T follicular helper cell (primary cell): ENCODE data around the gene WDR83.
"Not testable (repeated sequence)": the region's sequence is repeated elsewhere in the genome, so short reads cannot be mapped to it uniquely, and the experiment has no call there.

ENCODE experiments used
- DNase-seq: peaks from one replicate; pipeline ENCODE4 v3.0.0-alpha.2; 2020; ENCODE audit warnings: low read depth
- total RNA-seq, 2 experiments: gene quantifications; one replicate each; lab custom pipeline; 2026; lab: John Stamatoyannopoulos, UW

The WDR83 gene
- 15.2 to 17.7 reads per million in 2 experiments for total RNA-seq

DNA sequence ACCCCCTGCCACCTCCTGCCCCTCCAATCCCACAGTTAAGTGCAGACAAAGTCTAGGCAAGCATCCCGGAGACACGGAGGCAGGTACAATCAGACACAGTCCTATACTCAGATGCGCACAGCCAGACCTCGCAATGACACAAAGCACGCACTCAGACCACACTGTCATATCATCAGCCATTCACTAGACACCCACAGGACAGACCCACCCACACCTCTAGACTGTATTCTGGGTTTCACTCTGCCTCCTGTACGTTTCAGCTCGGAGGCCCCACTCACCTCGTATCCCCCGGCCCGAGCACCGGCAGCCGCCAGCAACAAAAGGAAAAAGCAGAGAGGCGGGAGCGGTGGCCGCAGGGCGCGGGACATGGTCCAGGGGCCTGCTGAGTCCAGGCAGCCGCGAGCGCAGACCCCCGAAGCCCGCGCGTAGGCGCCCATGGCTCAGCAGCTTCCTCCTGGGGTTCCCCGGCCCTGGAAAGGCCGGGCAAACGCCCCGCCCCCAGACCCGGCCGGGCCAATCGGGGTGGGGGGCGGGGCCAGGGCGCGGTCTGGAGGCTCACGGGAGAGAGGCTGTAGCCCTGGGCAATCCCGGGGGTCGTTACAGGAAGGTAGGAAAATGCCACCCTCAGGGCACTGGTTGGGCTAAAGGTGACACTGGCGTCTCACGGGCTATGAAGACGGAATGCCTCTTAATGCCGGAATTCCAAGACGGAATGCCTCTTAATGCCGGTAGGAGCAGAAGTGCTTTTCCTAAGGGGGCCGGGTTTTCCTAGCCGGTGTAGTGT, at the start of gene WDR83, which contains the start of gene MAN2B1:
WDR83 (plus strand) TSS at position 543 of the 784 bp plus-strand sequence. CDS start 2,984 bp downstream, outside the sequence.
MAN2B1 (minus strand) TSS at position 478 of the 784 bp plus-strand sequence; CDS start at position 437, 41 bp downstream.
- peak; percentile 69 for DNase-seq

DNA sequence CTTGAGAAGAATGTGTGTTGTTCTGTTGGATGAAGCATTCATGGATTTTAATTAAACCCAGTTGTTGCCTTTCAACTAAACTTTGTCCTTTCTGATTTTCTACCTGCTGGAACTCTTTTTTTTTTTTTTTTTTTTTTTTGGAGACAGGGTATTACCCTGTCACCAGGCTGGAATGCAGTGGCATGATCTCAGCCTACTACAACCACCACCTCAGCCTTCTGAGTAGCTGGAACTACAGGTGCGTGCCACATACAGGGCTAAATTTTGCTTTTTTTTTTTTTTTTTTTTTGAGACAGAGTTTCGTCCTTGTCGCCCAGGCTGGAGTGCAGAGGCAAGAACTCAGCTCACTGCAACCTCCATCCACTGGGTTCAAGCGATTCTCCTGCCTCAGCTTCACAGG, 49.0 kb upstream of the WDR83 start:
- DNase-seq = no peak

DNA sequence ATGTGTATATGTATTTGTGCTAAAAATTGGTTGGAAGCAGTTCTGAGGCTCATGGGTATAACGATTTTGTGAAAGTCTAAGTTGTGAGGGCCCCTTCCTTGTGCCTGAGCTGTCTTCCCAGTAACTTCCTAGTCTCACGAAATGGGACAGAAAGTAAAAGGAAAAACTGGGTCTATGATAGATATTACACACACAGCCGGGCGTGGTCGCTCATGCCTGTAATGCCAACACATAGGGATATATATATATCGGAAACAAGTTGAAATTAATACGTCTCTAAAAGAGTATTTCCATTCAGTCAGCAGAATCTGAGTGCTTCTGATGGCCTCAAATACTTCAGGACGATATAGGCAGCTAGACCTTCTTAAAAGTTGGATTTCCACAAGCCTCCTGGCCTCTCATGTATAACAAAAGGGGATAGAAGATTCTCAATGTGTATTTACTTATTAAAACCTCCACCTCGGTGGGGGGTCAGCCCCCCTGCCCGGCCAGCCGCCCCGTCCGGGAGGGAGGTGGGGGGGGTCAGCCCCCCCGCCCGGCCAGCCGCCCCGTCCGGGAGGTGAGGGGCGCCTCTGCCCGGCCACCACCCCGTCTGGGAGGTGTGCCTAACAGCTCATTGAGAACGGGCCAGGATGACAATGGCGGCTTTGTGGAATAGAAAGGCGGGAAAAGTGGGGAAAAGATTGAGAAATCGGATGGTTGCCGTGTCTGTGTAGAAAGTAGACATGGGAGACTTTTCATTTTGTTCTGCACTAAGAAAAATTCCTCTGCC, 45.2 kb upstream of the WDR83 start:
- DNase-seq = not testable (repeated sequence)

GRCh38 chr19:12623361-12624031, 43.1 kb upstream of the WDR83 start:
- DNase-seq = no peak

- no peak for DNase-seq
These were observed 39.6 kb upstream of the WDR83 start for GRCh38 chr19:12626958-12627357.

DNA sequence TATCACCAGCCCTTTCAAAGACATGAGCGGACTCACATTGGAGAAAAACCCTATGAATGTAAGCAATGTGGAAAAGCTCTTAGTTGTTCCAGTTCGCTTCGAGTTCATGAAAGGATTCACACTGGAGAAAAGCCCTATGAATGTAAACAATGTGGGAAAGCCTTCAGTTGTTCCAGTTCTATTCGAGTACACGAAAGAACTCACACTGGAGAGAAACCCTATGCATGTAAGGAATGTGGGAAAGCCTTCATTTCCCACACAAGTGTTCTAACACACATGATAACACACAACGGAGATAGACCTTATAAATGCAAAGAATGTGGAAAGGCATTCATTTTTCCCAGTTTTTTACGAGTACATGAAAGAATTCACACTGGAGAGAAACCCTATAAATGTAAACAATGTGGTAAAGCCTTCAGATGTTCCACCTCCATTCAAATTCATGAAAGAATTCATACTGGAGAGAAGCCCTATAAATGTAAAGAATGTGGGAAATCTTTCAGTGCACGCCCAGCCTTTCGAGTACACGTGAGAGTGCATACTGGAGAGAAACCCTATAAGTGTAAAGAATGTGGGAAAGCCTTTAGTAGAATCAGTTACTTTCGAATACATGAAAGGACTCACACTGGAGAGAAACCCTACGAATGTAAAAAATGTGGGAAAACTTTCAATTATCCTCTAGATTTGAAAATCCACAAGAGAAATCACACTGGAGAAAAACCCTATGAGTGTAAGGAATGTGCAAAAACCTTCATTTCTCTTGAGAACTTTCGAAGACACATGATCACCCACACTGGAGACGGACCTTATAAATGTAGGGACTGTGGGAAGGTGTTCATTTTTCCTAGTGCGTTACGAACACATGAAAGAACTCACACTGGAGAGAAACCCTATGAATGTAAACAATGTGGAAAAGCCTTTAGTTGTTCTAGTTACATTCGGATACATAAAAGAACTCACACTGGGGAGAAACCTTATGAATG, 38.3 kb upstream of the WDR83 start:
- no peak for DNase-seq

DNA sequence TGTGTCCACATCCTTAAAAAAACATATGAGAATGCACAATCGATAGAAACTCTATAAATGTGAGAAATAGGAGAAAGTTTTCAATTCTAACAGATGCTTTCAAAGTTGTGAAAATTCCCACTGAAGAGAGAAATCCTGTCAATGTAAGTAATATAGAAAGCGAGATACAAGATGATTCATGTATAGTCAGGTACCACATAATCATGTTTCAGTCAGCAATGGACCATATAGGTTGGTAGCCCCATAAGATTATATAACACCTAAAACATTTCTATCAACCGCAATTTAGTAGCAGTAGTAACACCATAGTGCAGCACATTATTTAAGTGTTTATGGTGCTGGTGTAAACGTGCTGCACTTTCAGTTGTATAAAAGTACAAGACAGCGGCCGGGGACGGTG, 37.4 kb upstream of the WDR83 start:
- no peak for DNase-seq

DNA sequence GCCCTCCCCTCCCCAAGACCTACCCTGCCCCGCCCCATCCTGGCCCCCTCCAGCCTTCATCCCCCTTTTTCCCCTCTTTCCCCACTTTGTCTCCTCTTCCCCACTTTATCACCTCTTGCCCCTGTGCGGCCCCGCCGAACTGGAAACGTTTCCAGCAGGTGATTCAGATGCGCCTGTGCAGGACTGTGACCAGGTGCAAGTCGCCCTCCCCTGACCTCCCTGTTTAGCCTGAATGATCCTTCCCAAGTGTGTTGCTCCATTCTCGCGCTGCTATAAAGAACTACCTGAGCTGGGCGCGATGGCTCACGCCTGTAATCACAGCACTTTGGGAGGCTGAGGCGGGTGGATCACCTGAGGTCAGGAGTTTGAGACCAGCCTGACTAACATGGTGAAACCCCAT, 30.0 kb upstream of the WDR83 start:
- no peak for DNase-seq

GRCh38 chr19:12638611-12639182, 27.9 kb upstream of the WDR83 start:
- DNase-seq = no peak

GRCh38 chr19:12639901-12640613, 26.6 kb upstream of the WDR83 start:
- DNase-seq = peak; percentile 69

- no peak for DNase-seq
These were observed 25.2 kb upstream of the WDR83 start for GRCh38 chr19:12641456-12641855.

- no peak for DNase-seq
These were observed 24.1 kb upstream of the WDR83 start for GRCh38 chr19:12642506-12642905.

DNA sequence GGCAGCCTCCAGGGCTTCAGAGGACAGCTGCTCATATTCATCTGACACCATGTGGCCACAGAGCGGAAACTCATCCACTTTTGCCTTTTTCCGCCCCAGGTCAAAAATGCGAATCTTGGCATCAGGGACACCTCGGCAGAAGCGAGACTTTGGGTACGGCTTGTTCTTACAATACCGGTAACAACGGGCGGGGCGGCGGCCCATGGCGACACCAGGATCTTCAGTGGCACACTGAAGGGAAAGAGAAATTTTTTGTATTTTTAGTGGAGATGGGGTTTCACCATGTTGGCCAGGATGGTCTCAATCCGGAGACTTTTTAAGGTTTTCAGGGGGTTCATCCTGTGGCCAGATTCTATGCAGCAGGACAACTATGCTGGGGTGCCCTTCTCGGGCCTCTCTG, 22.9 kb upstream of the WDR83 start:
- DNase-seq = not testable (repeated sequence)

GRCh38 chr19:12646551-12646950, 20.1 kb upstream of the WDR83 start:
- DNase-seq = no peak

GRCh38 chr19:12647047-12647446, 19.6 kb upstream of the WDR83 start:
- no peak for DNase-seq

DNA sequence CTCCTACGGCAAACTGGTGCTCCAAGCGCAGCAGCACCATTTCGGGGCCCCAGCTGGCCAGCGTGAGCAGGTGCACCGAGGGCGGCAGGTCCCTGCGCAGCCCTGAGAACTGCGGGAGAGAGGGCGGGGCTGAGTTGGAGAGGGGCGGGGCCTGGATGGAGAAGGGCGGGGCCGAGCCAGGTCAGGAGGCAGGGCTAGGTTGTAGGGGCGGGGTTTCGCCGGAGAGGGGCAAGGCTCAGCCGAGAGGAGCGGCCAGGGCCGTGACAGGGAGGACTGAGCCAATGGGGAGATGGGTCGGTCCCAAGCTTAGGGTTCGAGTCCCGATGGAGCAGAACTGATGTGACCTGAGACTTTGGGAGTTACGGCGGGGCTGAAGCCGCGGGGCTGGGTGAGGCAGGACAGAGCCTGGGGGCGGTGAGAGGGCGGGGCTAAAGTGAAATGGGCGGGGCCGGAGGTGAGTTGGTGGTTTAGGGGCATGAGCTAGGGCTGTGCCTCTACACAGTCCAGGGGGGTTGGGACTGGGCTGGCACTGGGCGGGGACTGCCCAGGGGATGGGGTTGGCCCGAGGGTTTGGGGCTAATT, 19.0 kb upstream of the WDR83 start:
- DNase-seq = no peak

- no peak for DNase-seq
These were observed 18.5 kb upstream of the WDR83 start for GRCh38 chr19:12648088-12648487.

- DNase-seq = no peak
These were observed 16.7 kb upstream of the WDR83 start for GRCh38 chr19:12649941-12650340.

DNA sequence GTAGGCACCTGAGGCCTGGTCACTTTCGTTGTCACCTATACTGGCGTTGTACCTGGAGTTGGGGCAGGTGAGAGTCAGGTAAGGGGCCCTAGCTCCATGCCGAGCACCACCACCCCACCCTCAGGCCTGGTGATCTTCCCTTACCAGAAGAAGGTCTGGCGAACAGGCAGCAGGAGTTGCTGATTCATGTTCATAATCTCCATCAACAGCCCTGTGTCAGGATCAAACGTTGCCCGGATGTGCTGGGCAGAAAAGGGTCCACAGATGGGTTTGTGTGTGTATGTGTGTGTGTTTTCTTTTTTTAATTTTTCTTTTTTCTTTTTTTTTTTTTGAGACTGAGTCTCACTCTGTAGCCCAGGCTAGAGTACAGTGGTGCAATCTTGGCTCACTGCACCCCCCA, 14.4 kb upstream of the WDR83 start:
- no peak for DNase-seq

DNA sequence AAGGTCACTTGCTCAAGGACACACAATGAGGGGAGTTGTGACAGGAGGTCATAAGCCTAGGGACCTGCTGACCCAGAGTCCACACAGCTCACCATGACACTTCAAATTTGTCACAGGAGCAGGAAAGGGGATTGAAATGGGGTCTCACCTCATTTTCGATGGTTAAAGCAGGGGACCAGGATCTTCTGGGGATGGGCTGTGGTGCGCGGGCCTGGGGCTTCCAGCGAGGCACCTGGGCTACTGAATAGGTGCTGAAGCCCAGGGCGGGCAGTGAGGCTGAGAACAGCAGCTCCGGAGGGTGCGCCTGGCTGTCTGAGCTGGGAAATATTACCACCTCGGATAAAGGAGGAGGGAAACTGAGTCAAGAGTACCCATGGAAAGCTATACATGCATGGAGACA, 11.1 kb upstream of the WDR83 start:
- DNase-seq = no peak
